ENCODE data around the gene SLC6A14.

SLC6A14 gene, protein sequence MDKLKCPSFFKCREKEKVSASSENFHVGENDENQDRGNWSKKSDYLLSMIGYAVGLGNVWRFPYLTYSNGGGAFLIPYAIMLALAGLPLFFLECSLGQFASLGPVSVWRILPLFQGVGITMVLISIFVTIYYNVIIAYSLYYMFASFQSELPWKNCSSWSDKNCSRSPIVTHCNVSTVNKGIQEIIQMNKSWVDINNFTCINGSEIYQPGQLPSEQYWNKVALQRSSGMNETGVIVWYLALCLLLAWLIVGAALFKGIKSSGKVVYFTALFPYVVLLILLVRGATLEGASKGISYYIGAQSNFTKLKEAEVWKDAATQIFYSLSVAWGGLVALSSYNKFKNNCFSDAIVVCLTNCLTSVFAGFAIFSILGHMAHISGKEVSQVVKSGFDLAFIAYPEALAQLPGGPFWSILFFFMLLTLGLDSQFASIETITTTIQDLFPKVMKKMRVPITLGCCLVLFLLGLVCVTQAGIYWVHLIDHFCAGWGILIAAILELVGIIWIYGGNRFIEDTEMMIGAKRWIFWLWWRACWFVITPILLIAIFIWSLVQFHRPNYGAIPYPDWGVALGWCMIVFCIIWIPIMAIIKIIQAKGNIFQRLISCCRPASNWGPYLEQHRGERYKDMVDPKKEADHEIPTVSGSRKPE

DNA sequence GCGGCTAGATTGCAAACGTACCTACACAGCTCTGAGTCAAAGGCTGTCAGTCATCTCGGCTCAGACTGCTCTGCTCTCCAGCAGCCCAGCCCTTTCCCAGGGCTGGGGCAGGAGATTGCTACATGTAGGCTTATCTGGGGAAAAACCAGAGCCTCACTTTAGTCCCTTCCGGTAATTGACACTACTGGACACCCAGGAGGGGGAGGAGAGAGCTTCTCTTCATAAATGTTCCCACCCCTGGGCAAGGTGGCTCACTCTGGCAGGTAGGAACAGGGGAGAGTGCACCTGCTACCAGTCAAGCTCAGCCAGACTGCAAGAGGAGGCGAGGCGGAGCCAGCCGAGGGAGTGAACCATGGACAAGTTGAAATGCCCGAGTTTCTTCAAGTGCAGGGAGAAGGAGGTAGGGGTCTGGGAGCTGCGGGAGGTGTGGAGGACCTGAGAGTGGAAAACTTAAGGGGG is at the start of gene SLC6A14:
Gene SLC6A14 (plus strand): TSS at position 249 of the 459 bp plus-strand sequence. CDS start 104 bp downstream, at position 353.
- no peak for DNase-seq (ENCODE audit: low read depth in 2 of 3, low spot score in 1 of 3)

DNA sequence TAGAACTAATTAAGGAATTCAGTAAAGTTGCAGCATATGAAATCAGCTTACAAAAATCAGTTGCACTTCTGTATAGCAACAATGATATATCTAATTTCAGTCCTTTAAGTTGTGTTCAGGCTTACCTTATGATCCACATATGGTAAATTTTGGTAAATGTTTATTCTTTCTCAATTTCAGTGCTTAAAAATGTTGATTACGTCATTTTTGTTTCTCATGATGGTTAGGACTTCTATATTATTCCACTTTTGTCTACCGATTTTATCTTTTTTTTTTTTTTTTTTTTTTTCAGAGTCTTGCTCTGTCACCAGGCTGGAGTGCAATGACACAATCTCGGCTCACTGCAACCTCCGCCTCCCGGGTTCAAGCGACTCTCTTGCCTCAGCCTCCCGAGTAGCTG is 40.7 kb upstream of the SLC6A14 start:
- DNase-seq (ENCODE audit: low read depth in 2 of 3, low spot score in 1 of 3) = no peak

DNA sequence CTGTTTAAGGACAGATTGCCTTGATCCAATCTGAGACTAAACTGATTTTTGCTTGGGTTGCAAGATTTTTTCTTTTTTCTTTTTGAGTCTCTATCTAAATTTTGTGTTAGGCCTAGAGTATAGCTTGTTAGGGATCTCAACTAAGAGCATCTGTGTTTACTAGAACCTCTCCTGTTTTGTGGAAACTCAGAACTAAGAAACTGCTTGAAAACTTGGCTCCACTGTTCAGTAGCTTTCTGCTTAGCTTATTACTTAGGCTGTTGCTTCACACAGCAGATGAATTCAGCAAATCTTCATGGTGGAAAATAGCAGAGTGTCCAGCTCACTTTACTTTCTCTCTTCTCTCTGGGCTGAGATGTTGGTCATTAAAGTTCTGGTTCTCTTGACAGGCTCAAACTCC is 36.7 kb upstream of the SLC6A14 start:
- no peak for DNase-seq (ENCODE audit: low read depth in 2 of 3, low spot score in 1 of 3)

DNA sequence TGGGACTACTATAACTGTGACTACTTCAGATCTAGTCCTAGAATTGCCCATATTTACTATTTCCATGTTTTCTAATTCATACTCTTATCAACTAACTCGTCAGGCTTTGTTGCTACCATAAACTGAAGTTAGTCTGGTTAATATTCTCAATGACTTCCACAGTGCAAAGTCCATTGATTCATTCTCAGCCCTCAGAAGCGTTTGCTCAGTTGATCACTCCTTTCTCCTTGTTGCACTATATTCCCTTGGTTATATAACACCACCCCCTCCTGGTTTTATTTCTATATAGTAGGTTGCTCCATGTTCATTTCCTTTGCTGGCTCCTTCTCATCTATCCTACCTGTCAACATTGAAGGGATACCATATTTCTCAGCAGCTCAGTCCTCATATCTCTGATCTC is 27.2 kb upstream of the SLC6A14 start:
- DNase-seq (ENCODE audit: low read depth in 2 of 3, low spot score in 1 of 3) = no peak

DNA sequence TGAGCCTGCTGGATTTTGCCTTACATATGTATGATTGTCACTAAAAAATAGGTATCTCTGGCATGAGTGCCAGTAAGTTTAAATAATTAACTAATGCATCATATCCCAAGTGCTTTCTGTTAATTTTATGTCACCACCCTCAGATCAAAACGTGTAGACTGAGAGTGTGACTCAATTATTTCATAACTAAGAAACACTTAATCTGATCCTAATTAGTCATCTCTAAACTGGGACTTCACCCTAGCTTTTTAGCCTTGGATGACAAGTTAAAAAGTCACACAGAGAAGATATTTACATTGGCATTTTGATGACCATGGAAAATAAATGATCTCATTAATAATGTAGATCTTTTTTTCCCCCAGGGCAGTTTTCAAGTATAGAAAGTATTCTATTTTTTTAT is 23.1 kb upstream of the SLC6A14 start:
- no peak for DNase-seq (ENCODE audit: low read depth in 2 of 3, low spot score in 1 of 3)

DNA sequence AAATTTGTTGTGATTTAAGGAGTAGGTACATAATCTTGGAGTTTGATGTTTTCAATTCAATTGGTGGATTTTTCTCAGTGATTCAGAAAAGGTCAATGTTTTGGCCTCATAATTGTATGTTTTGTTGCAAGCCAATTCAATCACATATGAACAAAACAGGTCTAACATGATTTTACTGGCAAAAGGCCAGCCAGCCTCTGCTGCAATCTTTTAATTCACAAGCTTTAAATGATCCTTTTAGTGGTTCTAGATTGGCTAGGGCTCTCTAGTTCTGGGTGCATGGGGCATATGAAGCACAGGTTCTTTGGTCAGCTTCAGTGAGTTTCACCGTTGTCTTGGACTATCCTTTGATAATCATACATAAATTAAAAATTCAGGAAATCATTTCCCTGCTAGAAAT is 19.2 kb upstream of the SLC6A14 start:
- no peak for DNase-seq (ENCODE audit: low read depth in 2 of 3, low spot score in 1 of 3)

DNA sequence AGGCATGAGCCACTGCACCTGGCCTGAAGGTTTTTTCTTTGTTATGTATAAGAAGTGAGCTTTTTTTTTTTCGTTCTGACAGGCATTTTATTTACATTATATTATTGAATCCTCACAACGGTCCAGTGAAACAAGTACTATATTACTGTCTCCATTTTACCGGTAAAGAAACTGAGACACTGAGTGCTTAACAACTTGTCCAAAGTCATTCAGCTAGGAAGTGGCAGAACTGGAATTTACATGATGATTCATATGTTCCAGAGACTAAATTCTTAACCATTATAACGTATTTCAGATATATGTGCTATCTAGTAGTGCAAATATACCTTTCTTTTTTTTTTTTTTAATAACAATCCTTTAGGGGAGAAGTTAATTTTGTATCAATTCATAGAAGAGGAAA is 18.4 kb upstream of the SLC6A14 start:
- no peak for DNase-seq (ENCODE audit: low read depth in 2 of 3, low spot score in 1 of 3)

DNA sequence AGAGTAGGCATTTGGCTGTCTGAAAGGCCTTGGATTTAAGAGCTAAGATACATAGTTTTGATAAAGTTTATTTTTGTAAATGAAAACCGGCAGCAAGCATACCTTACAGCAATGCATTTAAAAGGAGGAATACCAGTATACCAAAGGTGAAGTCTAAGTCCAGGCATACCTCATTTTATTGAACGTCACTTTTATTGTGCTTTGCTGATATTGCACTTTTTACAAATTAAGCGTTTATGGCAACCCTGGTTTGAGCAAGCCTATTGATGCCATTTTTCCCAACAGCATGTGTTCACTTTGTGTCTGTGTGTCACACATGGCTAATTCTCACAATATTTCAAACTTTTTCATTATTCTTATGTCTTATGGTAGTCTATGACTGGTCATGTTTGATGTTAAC is 8.4 kb upstream of the SLC6A14 start:
- no peak for DNase-seq (ENCODE audit: low read depth in 2 of 3, low spot score in 1 of 3)

DNA sequence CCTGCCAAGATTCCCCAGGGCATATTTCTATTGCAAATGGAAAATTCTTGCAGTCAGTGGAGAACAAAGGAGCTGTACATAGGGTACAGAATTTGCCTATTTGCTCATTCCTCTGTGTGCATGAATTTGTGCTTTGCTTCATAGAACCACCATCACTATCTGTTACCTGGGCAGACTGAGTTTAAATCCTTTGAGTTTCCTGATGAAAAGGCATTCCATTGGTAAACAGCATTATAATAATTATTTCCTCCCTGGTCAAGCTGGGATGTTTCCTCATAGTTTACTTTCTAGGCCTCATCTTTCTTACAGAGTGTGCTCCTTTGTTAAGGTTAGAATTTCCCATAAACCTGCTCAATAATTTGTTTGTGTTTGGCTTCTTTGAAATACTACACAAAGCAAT is 809 bp upstream of the SLC6A14 start:
- DNase-seq (ENCODE audit: low read depth in 2 of 3, low spot score in 1 of 3) = no peak

DNA sequence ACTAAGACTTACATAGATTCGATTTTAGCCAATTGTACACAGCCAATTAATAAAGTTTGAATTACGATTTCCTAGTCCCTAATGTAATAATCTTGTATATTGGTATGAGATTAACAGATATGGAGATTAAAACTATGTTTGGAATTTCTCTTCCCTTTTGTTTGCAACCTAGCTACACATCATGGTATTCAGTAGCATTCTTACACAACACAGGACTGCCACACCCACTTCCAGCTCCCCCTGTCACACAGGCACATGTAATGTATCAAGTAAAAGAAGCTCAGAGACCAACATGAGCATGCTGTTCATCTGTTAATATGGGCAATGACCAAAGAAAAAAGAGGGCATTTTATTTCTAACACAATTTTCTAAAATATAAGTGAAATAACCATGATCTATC is 12.8 kb downstream of the SLC6A14 start:
- DNase-seq (ENCODE audit: low read depth in 2 of 3, low spot score in 1 of 3) = no peak

DNA sequence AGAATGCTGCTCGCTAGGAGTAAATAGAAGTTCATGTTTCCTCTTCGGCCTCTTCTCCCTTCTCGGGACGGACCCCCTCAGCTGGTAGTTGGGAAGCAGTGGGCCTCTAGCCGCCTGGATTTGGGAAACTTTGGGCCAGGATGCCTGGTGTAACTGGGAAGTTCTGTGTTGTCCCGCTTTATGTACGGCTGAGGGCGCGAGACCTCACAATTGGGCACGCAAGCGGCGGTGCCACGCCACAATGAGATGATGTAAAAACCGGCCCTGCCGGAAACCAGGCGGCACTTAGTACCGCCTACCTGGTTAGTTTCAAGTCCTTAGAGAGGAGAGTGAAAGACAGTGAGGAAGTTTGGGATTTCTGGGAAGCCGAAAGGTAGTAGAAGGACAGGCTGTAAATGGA is 26.4 kb downstream of the SLC6A14 start, which contains the start of gene CT83:
Gene CT83 (minus strand): TSS at position 155 of the 400 bp plus-strand sequence. CDS start 120 bp downstream, at position 35.
- no peak for DNase-seq (ENCODE audit: low read depth in 2 of 3, low spot score in 1 of 3)

DNA sequence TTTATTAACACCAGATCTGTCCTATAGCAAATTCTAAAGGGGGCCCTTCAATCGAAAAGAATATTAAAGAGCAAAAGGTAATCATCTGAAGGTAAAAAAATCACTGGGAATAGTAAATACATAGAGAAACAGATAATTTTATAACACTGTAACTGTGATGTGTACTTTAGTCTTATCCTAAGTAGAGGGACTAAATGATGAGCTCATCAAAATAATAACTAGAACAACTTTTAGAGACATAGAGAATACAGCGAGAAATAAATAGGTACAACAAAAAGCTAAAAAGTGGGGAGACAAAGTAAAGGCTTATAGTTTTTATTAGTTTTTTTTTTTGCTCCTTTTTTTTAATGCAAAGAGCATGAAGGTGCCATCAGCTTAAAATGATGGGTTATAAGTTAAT is 43.7 kb downstream of the SLC6A14 start:
- no peak for DNase-seq (ENCODE audit: low read depth in 2 of 3, low spot score in 1 of 3)

DNA sequence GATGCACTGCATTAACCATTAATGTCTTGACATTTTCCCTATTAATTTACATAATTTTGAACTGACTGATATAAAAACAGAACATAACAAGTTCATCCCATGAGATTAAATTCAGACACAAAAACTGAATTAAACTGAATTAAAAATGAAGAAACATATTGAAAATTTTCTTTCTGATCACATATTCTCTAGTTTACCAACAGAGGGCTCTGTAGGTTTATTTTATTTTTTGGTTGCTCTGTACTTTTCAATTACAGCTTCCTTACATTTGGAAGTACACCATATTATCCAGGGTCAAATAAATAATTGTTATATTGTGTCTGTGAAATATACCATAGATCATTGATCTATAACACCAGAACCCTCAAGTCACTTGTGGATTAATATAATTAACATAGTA is 53.7 kb downstream of the SLC6A14 start:
- DNase-seq (ENCODE audit: low read depth in 2 of 3, low spot score in 1 of 3) = no peak

DNA sequence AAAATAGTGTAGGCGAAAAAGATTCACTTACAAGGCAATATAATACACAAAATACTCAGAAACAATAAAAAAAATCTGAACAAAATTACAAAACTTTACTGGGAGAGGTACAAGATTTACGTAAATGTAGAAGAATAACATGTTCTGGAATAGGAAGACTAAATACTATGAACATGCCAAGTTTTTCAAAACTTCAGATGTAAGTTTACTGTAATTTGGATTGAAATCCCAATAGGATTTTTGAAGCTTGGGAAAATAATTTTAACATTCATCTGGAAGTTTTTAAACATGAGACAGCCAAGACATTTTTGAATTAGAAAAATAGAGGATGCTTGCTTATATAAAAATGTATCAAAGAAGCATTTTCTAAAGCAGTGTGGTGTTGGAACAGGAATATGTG is 56.9 kb downstream of the SLC6A14 start:
- no peak for DNase-seq (ENCODE audit: low read depth in 2 of 3, low spot score in 1 of 3)

DNA sequence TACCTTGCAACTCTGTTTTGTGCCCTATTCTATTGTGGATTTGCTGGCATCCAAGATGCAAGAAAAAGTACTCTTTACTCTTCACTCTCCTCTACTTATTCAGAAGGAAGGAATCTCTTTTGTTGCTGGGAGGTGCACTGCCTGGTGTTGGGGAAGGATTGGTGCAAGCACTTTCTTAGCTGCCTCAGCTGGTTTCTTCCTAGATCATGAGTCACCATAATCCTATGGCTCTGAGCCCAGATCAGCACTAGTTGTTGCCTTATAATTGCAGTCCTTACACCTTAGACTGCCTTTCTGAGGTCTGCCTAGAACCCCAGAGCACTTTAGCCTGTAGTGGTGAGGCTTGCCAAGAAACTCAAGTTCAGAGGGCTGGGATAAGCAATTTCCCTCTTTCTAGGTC is 63.4 kb downstream of the SLC6A14 start:
- DNase-seq (ENCODE audit: low read depth in 2 of 3, low spot score in 1 of 3) = no peak

All from stimulated activated CD4-positive, alpha-beta T cell treated with anti-CD3 and anti-CD28 coated beads, Interleukin-12 subunit alpha, Interleukin-12 subunit beta, amount 100 ng/mL, for 48 hours (primary cell).